Activated naive CD4-positive, alpha-beta T cell treated with anti-CD3 and anti-CD28 coated beads, Interleukin-2, amount 50 U/mL, for 16 hours (primary cell): ENCODE data around the gene ATP8B1.

Experiments used
- DNase-seq: peaks from one replicate; pipeline ENCODE4 v3.0.0-alpha.2; 2020

The ATP8B1 gene

GRCh38 chr18:57816208-57816954 is 13.3 kb upstream of the ATP8B1 start:
- no peak for DNase-seq

DNA sequence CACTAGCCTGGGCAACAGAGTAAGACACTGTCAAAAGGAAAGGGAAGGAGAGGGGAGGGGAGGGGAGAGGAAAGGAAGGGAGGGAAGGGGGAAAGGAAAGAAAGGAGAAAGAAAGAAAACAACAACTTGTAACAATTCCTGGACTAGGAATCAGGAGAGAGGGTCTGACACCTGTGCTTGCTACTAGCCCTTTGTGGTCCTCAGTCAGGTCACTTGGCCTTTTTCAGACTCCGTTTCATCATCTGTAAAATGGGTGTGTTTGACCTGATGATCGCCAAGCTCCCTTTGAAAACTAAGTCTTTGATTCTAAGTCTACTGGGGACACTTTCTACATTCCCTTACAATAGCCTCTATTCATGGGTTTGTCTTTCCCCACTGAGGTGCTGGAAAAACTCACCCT is 11.4 kb upstream of the ATP8B1 start:
- DNase-seq = no peak

DNA sequence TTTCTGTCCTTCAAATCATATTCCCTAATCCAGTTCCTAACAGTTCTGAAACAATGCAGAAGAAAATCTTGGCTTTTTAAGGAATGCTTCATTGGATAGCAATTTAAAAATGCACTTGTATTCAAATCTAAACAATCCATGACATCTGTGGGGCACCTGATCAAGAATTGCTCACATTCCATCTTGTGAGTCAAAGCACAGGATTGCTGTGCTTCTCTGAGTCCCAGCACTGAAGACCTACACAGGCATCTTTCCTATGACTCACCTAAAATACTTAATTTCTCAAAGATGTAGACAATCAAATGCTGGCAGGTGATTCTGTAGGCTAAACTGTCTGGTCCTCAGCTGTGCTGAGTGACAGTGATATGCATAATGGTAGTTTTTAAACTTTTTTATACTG is 10.1 kb upstream of the ATP8B1 start:
- no peak for DNase-seq

GRCh38 chr18:57812126-57812477 is 9.0 kb upstream of the ATP8B1 start:
- no peak for DNase-seq

DNA sequence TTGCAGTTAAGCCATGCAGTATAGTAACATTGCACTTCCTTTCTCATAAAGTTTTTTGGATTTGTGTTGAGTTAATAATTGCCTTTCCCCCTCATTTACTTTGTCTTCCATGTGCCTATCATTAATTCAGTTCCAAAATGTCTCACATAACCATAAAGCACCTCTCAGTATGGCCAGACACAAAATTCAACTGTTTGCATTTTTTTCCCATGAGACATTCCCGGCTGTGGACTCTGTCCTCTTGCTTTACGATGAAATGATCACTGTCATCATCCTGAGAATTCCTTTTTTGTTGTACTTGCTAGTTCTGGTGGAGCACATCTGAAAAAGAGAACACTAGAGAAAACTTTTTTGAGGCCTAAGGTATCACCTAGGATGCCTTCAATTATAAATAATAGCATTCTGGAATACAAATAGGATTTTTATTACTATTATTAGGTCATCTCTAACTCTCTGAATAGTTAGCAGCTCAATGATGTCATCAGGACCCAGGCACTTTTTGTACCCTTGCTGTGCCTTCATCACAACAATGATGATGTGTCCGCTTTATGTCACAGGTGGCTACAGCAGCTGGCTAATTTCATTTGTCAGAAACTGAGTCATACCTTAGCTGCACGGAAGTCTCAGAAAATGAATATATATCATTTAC is 8.5 kb upstream of the ATP8B1 start:
- DNase-seq = no peak

DNA sequence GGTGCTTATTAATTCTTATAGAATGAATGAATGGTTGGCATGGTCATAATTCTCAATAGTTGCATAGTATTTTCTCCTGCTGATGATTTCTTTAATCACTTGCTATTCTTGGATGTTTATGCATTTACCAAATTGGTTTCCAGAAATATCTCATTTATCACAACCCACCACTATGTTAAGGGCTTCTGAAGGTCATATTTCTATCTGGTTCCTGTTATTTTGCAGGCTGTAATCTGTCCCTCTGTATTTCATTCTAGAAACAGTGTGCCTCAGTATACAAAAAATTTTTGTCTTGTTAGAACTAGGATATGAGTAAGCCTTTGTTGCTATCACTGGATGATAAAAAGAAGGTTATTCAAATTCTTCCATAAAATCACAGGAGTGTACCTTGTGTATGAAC is 6.1 kb upstream of the ATP8B1 start:
- DNase-seq = no peak

GRCh38 chr18:57807336-57808117 is 4.4 kb upstream of the ATP8B1 start:
- DNase-seq = no peak

DNA sequence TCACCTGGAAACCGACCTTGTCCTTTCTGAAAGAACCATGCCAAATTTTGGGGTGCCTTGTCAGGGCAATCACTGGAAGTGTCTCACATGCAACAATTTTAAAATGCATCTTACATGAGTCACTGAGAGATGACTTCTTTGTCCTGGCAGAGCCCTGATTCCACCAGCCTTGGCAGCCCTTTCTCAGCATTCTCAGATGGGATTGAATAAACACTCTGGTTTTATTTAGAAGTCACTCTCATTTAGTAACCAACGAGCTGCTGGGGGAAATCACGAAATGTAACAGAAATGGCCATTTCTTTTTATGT is 3.8 kb upstream of the ATP8B1 start:
- DNase-seq = no peak

- DNase-seq = no peak
These were observed 3.3 kb upstream of the ATP8B1 start for GRCh38 chr18:57806201-57806977.

DNA sequence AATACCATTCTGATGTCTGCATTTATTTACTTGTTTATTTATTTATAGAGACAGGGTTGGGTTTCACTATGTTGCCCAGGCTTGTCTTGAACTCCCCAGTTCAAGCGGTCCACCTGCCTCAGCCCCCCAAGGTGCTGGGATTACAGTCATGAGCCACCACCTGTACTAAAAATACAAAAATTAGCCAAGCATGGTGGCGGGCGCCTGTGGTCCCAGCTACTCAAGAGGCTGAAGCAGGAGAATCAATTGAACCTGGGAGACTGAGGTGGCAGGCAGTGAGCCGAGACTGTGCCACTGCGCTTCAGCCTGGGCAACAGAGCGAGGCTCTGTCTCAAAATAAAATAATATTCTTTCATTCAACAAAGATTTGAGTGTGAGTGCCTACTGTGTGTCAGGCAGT is 2.0 kb upstream of the ATP8B1 start:
- no peak for DNase-seq

- no peak for DNase-seq
These were observed 1.4 kb upstream of the ATP8B1 start for GRCh38 chr18:57804557-57804956.

DNA sequence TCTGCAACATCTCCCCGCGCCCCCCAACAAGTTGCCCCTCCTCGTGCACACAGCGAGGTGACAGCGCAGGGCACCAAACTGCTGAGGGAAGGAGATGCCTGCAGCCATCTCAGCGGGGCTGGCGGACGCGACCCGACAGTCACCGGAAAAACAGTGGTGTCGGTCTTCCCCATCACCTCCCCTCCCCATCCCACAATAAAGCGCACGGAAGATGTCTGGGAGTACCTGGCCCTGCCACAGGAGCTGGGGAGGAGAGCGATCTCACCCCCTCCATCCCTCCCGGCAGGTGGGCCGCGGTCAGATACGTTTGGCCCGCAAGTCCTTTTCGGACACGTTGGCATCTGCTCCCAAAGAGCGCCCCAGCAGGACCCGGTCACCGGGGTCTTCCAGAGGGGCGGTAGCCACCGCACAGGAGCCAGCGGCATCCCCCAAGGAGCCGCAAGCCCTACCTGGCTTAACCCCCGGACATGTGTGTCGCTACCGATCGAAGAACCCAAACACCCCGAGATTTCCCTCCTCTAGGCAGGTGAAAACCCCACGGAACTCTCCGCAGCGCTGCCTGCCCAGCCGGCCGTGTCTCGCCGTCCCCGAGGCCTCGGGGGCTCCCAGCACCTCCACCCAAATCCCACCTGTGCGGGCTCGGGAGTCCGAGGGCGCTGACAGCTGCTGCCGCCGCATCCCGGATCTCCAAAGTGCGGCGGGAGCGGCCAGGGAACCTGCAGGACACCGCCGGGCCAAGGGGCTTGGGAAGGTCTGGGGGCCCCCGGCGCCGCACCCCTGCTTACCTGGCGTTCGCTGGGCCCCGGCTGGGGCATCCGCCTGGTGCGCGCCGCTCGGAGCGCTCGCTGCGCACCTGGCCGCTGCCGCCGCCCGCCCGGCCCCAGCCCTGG is 657 bp downstream of the ATP8B1 start:
- DNase-seq = no peak

GRCh38 chr18:57801761-57802212 is 1.3 kb downstream of the ATP8B1 start:
- no peak for DNase-seq

DNA sequence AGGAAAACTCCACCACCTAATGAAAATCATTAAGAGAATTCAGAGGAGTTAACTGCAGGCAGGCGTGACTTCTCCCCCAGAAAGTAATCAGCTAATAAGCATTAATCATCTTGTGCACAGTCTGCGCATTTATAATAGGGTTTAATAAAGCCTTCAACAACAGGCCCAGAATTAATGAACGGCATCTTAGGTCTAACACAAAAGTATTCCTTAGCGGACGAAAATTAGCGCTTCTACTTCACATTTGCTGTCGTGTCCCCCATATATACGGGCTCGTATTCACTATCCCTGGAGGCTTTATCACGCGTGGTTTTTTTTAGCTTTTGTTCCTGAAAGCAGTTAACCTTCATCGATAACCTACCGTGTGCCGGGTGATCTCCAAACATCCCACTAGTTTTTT is 1.8 kb downstream of the ATP8B1 start:
- no peak for DNase-seq

DNA sequence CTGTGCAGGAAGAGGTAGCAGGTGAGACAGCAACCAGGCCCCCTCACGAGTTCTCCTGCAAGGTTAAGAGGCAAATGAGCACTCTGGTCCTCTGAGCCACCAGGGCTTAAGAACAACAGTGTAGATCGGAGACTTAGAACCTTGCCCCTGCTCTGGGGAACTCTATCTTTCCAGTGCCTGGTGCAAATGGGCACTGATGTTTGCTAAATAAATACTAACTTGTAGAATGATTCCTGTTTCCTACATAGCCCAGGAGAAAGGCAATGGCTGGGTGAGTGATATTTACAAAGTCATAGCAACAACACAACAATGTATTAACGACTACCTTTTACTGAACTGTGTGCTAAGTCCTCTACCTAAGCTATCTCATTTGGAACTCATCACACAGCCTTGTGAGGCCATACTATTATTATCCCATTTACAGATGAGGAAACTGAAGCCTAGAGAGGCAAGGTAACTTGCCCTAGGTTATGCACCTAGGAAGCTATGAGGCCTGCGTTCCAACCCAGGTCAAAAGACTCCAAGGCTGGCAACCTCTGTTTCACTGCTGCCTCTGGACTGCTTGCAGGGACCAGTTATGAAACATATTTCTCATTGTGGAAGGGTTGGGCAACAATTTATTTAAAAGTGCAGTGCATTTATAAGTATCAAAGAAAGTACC is 4.3 kb downstream of the ATP8B1 start:
- no peak for DNase-seq

DNA sequence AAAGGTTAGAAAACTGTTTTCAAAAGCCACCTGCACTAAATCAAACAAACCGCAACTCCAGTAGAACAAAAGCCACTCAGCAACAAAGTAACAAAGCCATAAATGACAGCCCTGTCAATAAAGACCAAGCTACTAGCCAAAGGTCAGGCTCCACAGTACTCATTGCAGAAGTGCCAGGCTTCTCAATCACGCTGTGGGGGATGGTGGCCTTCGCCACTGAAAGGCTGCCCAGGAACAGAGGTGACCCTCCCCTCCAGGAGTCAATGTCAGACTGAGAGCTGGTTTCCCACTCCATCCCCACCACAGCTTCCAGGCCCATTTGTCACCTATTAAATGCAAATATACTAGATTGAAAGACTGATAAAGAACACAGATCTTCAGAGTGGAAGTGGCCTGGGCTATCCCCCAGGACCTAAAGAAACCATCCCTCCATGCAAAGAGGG is 5.9 kb downstream of the ATP8B1 start:
- no peak for DNase-seq

- no peak for DNase-seq
These were observed 8.0 kb downstream of the ATP8B1 start for GRCh38 chr18:57794951-57795728.

DNA sequence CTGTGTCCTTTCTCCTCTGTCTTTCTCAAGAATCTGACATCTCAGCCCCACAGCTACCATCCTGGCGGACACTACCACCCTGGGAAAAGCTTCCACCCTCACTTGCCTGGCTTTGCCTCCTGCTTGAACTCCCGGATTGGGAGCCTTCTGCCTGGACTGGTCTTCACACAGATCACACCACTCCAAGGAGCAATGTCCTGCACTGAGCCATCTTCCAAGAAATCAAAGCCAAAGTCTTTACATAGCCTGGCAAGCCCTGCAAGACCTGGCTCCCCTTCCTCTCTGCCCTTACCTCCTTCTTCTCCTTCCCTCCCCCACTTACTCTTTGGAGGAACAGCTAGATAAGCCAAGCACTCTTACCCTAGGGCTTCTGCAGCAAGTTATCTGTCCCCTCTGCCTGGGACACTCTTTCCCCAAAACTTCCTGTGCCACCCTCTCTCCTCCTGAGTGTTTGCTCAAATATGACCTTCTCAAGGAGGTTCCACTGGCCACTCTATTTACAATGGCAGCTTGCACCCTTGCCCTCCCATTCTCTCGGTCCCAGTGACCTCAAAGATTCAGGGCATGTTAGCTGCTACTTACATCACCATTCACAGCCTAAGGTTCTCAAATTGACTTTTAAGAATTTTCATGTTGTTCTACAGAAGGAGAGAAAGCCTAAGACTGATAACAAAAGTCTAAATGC is 9.7 kb downstream of the ATP8B1 start:
- DNase-seq = no peak

DNA sequence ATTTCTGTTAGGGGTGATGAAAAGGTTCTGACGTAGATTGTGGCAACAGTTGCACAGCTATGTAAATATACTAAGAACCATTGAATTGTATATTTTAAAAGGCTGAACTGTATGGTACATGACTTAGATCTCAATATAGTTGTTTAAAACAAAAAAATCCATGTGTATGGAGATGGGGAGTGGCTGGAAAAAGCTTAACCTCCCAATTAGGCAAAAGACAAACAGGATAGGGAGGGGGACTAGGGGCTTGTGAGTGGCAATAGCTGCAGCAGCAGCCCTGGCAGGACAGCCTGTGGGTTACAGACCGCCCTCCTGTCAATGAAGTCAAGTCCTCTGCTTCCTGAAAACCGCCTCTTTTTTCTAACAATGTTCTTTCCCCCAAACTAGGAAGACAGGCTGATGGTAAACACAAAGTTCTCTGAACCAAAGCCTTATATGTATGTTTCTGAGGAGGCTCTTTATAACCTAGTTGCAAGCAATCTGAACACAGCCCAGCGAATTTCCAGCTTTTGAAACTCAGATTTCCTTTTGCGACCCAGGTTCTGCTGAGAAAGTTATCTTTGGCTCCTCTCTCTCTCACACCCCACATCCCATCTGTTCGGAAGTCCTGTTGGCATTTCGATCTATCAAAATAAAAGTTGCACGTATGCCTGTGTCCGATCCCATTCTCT is 10.3 kb downstream of the ATP8B1 start:
- no peak for DNase-seq

GRCh38 chr18:57791911-57792310 is 11.2 kb downstream of the ATP8B1 start:
- no peak for DNase-seq
